DMS 273 (cell line): ENCODE results near the gene DAGLA.
"Not testable (repeated sequence)": the region's sequence is repeated elsewhere in the genome, so short reads cannot be mapped to it uniquely, and the experiment has no call there.

ENCODE experiments used
- DNase-seq: peaks from one replicate; lab custom pipeline; 2025; ENCODE audit not compliant: unreplicated experiment; lab: John Stamatoyannopoulos, UW

The DAGLA gene

GRCh38 chr11:61679893-61680621 is at the start of gene DAGLA:
Gene DAGLA, plus strand, starts transcription at chr11:61680391. Its CDS starts 39,765 bp downstream, at chr11:61720156.
- peak; percentile 85 for DNase-seq

- peak; percentile 63 for DNase-seq
Measured at GRCh38 chr11:61632096-61632495, 48.1 kb upstream of the DAGLA start.

- peak; percentile 28 for DNase-seq
Measured at GRCh38 chr11:61635304-61635703, 44.9 kb upstream of the DAGLA start.

- peak; percentile 27 for DNase-seq
Measured at GRCh38 chr11:61635787-61636186, 44.4 kb upstream of the DAGLA start.

GRCh38 chr11:61636676-61637075 is 43.5 kb upstream of the DAGLA start:
- DNase-seq, result no peak

- DNase-seq, result peak; percentile 50
Measured at GRCh38 chr11:61637277-61637676, 42.9 kb upstream of the DAGLA start.

- no peak for DNase-seq
Measured at GRCh38 chr11:61639816-61640443, 40.3 kb upstream of the DAGLA start.

GRCh38 chr11:61642162-61642561 is 38.0 kb upstream of the DAGLA start:
- no peak for DNase-seq

GRCh38 chr11:61645179-61645868 is 34.9 kb upstream of the DAGLA start:
- DNase-seq, result no peak

- DNase-seq, result no peak
Measured at GRCh38 chr11:61647529-61647928, 32.7 kb upstream of the DAGLA start.

GRCh38 chr11:61650781-61651571 is 29.2 kb upstream of the DAGLA start:
- DNase-seq, result peak; percentile 73

GRCh38 chr11:61652135-61652534 is 28.1 kb upstream of the DAGLA start:
- no peak for DNase-seq

- DNase-seq, result no peak
Measured at GRCh38 chr11:61654397-61654829, 25.8 kb upstream of the DAGLA start.

GRCh38 chr11:61655266-61656159 is 24.7 kb upstream of the DAGLA start:
- DNase-seq, result not testable (repeated sequence)

- no peak for DNase-seq
Measured at GRCh38 chr11:61656347-61657077, 23.7 kb upstream of the DAGLA start.

GRCh38 chr11:61657566-61658290 is 22.5 kb upstream of the DAGLA start:
- no peak for DNase-seq

- DNase-seq, result peak; percentile 22
Measured at GRCh38 chr11:61659413-61660196, 20.6 kb upstream of the DAGLA start.

GRCh38 chr11:61660997-61661396 is 19.2 kb upstream of the DAGLA start:
- peak; percentile 23 for DNase-seq
